ENCODE results near the gene NPL.

DNA sequence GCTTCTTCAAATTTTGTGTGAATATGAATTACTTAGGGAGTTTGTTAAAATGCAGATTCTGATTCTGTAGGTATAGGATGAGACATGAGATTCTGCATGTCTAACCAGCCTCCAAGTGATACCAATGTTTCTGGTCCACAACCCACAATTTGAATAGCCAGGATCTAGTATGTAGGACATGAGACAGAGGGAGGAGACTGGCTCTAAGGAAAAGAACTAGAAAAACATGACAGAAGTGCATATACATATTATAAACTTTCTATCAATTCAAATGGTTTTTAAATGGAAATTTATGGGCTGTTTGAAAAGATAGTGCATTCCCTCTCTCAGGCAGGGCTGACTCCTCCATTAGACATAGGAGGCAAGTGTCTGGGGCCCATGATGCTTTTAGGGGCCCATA lies 33.9 kb upstream of the NPL start:
- TF ChIP-seq, protein P1, sequence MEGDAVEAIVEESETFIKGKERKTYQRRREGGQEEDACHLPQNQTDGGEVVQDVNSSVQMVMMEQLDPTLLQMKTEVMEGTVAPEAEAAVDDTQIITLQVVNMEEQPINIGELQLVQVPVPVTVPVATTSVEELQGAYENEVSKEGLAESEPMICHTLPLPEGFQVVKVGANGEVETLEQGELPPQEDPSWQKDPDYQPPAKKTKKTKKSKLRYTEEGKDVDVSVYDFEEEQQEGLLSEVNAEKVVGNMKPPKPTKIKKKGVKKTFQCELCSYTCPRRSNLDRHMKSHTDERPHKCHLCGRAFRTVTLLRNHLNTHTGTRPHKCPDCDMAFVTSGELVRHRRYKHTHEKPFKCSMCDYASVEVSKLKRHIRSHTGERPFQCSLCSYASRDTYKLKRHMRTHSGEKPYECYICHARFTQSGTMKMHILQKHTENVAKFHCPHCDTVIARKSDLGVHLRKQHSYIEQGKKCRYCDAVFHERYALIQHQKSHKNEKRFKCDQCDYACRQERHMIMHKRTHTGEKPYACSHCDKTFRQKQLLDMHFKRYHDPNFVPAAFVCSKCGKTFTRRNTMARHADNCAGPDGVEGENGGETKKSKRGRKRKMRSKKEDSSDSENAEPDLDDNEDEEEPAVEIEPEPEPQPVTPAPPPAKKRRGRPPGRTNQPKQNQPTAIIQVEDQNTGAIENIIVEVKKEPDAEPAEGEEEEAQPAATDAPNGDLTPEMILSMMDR (IDR thresholded peaks at IDR 0.05; ENCODE audit: extremely low read depth in 1 of 2, insufficient read depth in 1 of 2, low read depth in 1 of 2, low read length in 2 of 2) = no peak
- TF ChIP-seq EZH2 (IDR thresholded peaks at IDR 0.05; ENCODE audit: borderline replicate concordance, low read depth, low read length, severe bottlenecking) (no peak), POLR2A (IDR thresholded peaks at IDR 0.05; ENCODE audit: low read depth, low read length) (no peak), POLR2AphosphoS5 (IDR thresholded peaks at IDR 0.05; ENCODE audit: insufficient read depth, low read depth, low read length) (no peak), GATA2 (IDR thresholded peaks at IDR 0.05; ENCODE audit: insufficient read depth, insufficient read length, low read depth, low read length) (no peak), JUN (IDR thresholded peaks at IDR 0.05; ENCODE audit: borderline replicate concordance, insufficient read depth, insufficient read length, low read depth) (no peak), MYC (IDR thresholded peaks at IDR 0.05; ENCODE audit: low read depth, low read length) (no peak)
- TF ChIP-seq, protein P2, sequence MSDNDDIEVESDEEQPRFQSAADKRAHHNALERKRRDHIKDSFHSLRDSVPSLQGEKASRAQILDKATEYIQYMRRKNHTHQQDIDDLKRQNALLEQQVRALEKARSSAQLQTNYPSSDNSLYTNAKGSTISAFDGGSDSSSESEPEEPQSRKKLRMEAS (IDR thresholded peaks at IDR 0.05; ENCODE audit: insufficient read depth, insufficient read length) = no peak
